GM12878 (cell line): Measurements from ENCODE around the gene TAS2R60.

Experiments
- EGR1 ChIP-seq, 2 experiments: IDR thresholded peaks; 1 replicate in 1 of 2; 2 replicates in 1 of 2; pipeline ENCODE4 v1.6.1; 2011 to 2012; ENCODE audit warnings: low read depth in 2 of 2, low read length in 2 of 2, borderline replicate concordance in 1 of 2, mild to moderate bottlenecking in 1 of 2, moderate library complexity in 1 of 2
- HCFC1 ChIP-seq: fragments of 150-350 bp; IDR thresholded peaks from 2 replicates; pipeline ENCODE4 v1.6.1; 2014; ENCODE audit warnings: low read length
- POLR2AphosphoS5 ChIP-seq: IDR thresholded peaks from 2 replicates; pipeline ENCODE4 v1.6.1; 2011; ENCODE audit warnings: mild to moderate bottlenecking, low read length, inconsistent platforms
- SP1 ChIP-seq: IDR thresholded peaks from one replicate; pipeline ENCODE4 v1.6.1; 2011; ENCODE audit warnings: low read depth, low read length
- TF ChIP-seq, protein P1 (sequence below), 3 experiments: IDR thresholded peaks in 2 of 3; conservative IDR thresholded peaks in 1 of 3; 2 replicates each; pipeline ENCODE4 v1.5.1; 2011; ENCODE audit warnings: low read depth in 3 of 3, low read length in 3 of 3, mild to moderate bottlenecking in 3 of 3, control low read depth in 2 of 3, moderate library complexity in 2 of 3, inconsistent platforms in 1 of 3, mixed read lengths in 1 of 3; ENCODE audit not compliant: control insufficient read depth in 2 of 3, insufficient read depth in 1 of 3; ENCODE audit errors: extremely low read depth in 1 of 3

DNA sequence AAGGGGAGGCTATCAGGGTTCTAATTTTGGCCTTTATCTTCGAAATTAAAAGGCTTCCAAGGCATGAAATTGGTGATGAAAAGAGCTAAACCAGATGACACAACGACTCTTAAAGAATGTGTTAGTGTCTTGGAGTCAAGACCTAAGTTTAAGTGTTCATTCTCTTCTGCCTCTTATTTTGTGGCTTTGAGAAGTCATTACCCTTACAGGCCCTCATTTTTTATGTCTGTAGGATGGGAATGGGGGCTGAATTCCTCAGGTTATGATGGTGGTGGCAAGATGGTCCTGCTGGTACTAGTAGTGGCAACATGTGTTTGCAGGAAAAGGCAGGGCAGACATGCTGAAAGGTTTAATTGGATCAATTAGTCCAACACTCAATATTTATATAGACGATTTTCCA lies 15.4 kb downstream of the TAS2R60 start:
- TF ChIP-seq SP1 (no peak), EGR1 (IDR thresholded peaks at IDR 0.05; ENCODE audit: borderline replicate concordance in 1 of 2, low read depth in 2 of 2, low read length in 2 of 2) (no peak), HCFC1 (no peak), POLR2AphosphoS5 (no peak)
- TF ChIP-seq, protein P1, sequence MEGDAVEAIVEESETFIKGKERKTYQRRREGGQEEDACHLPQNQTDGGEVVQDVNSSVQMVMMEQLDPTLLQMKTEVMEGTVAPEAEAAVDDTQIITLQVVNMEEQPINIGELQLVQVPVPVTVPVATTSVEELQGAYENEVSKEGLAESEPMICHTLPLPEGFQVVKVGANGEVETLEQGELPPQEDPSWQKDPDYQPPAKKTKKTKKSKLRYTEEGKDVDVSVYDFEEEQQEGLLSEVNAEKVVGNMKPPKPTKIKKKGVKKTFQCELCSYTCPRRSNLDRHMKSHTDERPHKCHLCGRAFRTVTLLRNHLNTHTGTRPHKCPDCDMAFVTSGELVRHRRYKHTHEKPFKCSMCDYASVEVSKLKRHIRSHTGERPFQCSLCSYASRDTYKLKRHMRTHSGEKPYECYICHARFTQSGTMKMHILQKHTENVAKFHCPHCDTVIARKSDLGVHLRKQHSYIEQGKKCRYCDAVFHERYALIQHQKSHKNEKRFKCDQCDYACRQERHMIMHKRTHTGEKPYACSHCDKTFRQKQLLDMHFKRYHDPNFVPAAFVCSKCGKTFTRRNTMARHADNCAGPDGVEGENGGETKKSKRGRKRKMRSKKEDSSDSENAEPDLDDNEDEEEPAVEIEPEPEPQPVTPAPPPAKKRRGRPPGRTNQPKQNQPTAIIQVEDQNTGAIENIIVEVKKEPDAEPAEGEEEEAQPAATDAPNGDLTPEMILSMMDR (IDR thresholded peaks at IDR 0.05 in 2 of 3, conservative IDR thresholded peaks at IDR 0.05 in 1 of 3; ENCODE audit: control insufficient read depth in 2 of 3, extremely low read depth in 1 of 3, insufficient read depth in 1 of 3, low read depth in 3 of 3, low read length in 3 of 3), result no peak
